A549 (cell line): ENCODE results near the gene CACNA1S. TPM values are rescaled to one million over a fixed set of nuclear protein-coding genes. Genes with fewer than 3 reads are reported as not detected.

Experiments
- ATAC-seq, 2 experiments: fragments of 200-7000 bp in 1 of 2; fragments of >200 bp in 1 of 2; cut with Nextera tagmentation in 1 of 2; cut with Tn5 transposase in 1 of 2; 3 replicates each; pipeline versions ENCODE4 v1.8.0 to v1.9.1; 2018 to 2020; ENCODE audit warnings: mild to moderate bottlenecking in 1 of 2, moderate library complexity in 1 of 2
- CTCF ChIA-PET: fragments of 300-600 bp; sonication (Branson Sonifier 250); formaldehyde crosslinking; extraction: SDS; loops from one replicate; lab custom pipeline; 2021; ENCODE audit warnings: antibody characterized with exemption, inconsistent platforms; lab: Yijun Ruan, JAX
- POLR2A ChIA-PET: fragments of 350-600 bp; formaldehyde crosslinking; extraction: SDS; loops from one replicate; lab custom pipeline; 2021; ENCODE audit warnings: antibody characterized with exemption, inconsistent platforms; lab: Yijun Ruan, JAX
- DNase-seq, 2 experiments: peaks; one replicate each; pipeline versions ENCODE4 v3.0.0 to v3.0.0-alpha.2; 2011 to 2016; ENCODE audit warnings: low read depth in 1 of 2, low spot score in 1 of 2
- FAIRE-seq: peaks from 2 replicates; lab custom pipeline; 2011; peaks lifted over from hg19 to GRCh38; lab: Jason Lieb, UNC
- H3K27ac ChIP-seq, 2 experiments: fragments of >200 bp; sonication (Bioruptor Twin); formaldehyde crosslinking; 3 replicates each; pipeline ENCODE4 v1.5.1; 2016 to 2017
- H3K4me1 ChIP-seq: fragments of >200 bp; sonication (Bioruptor Twin); formaldehyde crosslinking; 3 replicates; pipeline ENCODE4 v1.6.1; 2016
- H3K4me2 ChIP-seq: fragments of >200 bp; sonication (Bioruptor Twin); formaldehyde crosslinking; 3 replicates; pipeline ENCODE4 v1.6.1; 2016
- H3K4me3 ChIP-seq: fragments of >200 bp; sonication (Bioruptor Twin); formaldehyde crosslinking; 3 replicates; pipeline ENCODE4 v1.5.1; 2016
- H3K9me3 ChIP-seq: fragments of >200 bp; sonication (Bioruptor Twin); formaldehyde crosslinking; 3 replicates; pipeline ENCODE4 v1.6.1; 2016
- BCL3 ChIP-seq: fragments of >200 bp; sonication (Bioruptor Twin); formaldehyde crosslinking; IDR thresholded peaks from 3 replicates; pipeline ENCODE4 v1.6.1; 2016
- CHD4 ChIP-seq: fragments of 200-600 bp; sonication (generic); IDR thresholded peaks from 2 replicates; pipeline ENCODE4 v1.6.1; 2016; ENCODE audit warnings: antibody characterized with exemption, mild to moderate bottlenecking, borderline replicate concordance
- EP300 ChIP-seq, 2 experiments: fragments of >200 bp; sonication (Bioruptor Twin); formaldehyde crosslinking; IDR thresholded peaks; 2 replicates in 1 of 2; 3 replicates in 1 of 2; pipeline ENCODE4 v1.6.1; 2016 to 2017
- FOXS1 ChIP-seq: fragments of 250-450 bp; sonication (Bioruptor Pico); IDR thresholded peaks from 2 replicates; pipeline ENCODE4 v1.5.0; 2020; ENCODE audit warnings: mild to moderate bottlenecking, moderate library complexity
- HEYL ChIP-seq: fragments of 250-450 bp; sonication (Bioruptor Pico); IDR thresholded peaks from 2 replicates; pipeline ENCODE4 v1.8.0; 2021; ENCODE audit warnings: mild to moderate bottlenecking, moderate library complexity
- HMGXB4 ChIP-seq: fragments of 250-450 bp; sonication (Bioruptor Pico); IDR thresholded peaks from 2 replicates; pipeline ENCODE4 v1.5.0; 2021; ENCODE audit warnings: mild to moderate bottlenecking, moderate library complexity, borderline replicate concordance
- NFE2L2 ChIP-seq: fragments of 150-350 bp; conservative IDR thresholded peaks from 2 replicates; pipeline ENCODE4 v1.6.1; 2014; ENCODE audit warnings: low read length
- RAD21 ChIP-seq, 2 experiments: fragments of >200 bp in 1 of 2; sonication (Bioruptor Twin) in 1 of 2; formaldehyde crosslinking in 1 of 2; IDR thresholded peaks in 1 of 2; conservative IDR thresholded peaks in 1 of 2; 2 replicates in 1 of 2; 3 replicates in 1 of 2; pipeline ENCODE4 v1.6.1; 2012 to 2018; ENCODE audit warnings: inconsistent platforms in 1 of 2
- RARB ChIP-seq: fragments of 250-450 bp; sonication (Bioruptor Pico); IDR thresholded peaks from 2 replicates; pipeline ENCODE4 v1.8.0; 2021; ENCODE audit warnings: mild to moderate bottlenecking, moderate library complexity
- RCOR1 ChIP-seq: fragments of 150-350 bp; IDR thresholded peaks from 2 replicates; pipeline ENCODE4 v1.6.1; 2014; ENCODE audit warnings: antibody characterized with exemption, low read length, low read depth
- SMC3 ChIP-seq: fragments of >200 bp; sonication (Bioruptor Twin); formaldehyde crosslinking; IDR thresholded peaks from 3 replicates; pipeline ENCODE4 v1.6.1; 2018; ENCODE audit warnings: inconsistent platforms
- whole genome bisulfite sequencing: methylation state at CpG from one replicate; pipeline ENCODE4 v1.1.6; 2017; ENCODE audit errors: missing lambda C conversion rate; 5-methylcytosine and 5-hydroxymethylcytosine counted together
- polyA plus RNA-seq, 4 experiments: library from polyadenylated mRNA; depleted of rRNA in 3 of 4; stranded (reverse); fragments of >200 nt; fragmentation: RNase III in 1 of 4; extraction: RNeasy Plus Mini Kit Qiagen cat#74134 plus additional on column Dnase treatment in 1 of 4; gene quantifications; 2 replicates in 3 of 4; 3 replicates in 1 of 4; pipeline ENCODE4 v1.2.3, GENCODE V29; 2011 to 2017
- TF ChIP-seq, protein P1 (sequence below): fragments of 250-450 bp; sonication (Bioruptor Pico); IDR thresholded peaks from 2 replicates; pipeline ENCODE4 v1.5.0; 2020; ENCODE audit warnings: low read depth, mild to moderate bottlenecking, moderate library complexity
- TF ChIP-seq, protein P2 (sequence below): fragments of >200 bp; sonication (Bioruptor Twin); formaldehyde crosslinking; IDR thresholded peaks from 3 replicates; pipeline ENCODE4 v1.5.1; 2016

CACNA1S gene
- polyA plus RNA-seq, 2 of the 4 experiments (the other 2 are of a cell fraction), result 0.01 TPM; not detected in 1

DNA sequence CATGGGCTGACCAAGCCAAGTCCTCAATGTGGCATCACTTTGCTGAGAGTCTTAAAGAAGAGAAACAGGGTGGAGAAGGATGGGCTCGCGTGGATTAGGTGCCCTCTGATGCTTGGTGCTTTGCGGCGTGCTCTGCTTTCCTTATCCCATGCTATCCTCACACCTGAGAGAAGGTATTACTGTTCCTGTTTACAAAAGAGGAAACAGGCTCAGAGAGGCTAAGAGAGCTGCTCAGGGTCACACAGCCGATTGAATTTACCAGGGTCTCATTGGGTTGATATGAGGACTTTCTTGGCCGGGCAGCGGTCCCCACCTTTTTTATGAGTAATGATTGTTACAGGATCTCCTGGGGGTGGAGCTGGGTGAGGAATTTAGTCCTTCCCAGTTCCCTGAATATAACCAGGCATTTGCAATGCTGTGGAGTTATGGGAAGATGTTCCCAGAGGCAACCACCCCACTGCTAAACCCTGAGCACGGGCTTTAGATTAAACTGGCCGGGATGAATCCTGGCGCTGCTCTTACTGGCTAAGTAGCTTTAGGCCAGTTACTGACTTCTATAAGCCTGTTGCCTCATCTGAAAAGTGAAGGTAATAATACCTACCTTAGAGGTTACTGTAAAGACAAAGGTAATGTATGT lies 10.2 kb upstream of the CACNA1S start:
- no peak overlapping the region for H3K4me3 ChIP-seq
- TF ChIP-seq EP300 (IDR thresholded peaks at IDR 0.05) (no peak), RARB (CRISPR knock-in tag) (no peak), NFE2L2 (no peak), FOXS1 (CRISPR knock-in tag) (no peak), HEYL (CRISPR knock-in tag) (no peak)
- TF ChIP-seq, protein P1, sequence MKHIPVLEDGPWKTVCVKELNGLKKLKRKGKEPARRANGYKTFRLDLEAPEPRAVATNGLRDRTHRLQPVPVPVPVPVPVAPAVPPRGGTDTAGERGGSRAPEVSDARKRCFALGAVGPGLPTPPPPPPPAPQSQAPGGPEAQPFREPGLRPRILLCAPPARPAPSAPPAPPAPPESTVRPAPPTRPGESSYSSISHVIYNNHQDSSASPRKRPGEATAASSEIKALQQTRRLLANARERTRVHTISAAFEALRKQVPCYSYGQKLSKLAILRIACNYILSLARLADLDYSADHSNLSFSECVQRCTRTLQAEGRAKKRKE, result no peak
- DNase-seq (no peak), FAIRE-seq (no peak), ATAC-seq (no peak)
- WGBS, result 72% methylated on average over 10 of the region's 10 CpGs
- H3K4me2 ChIP-seq, result no peak overlapping the region
- H3K9me3 ChIP-seq, result no peaks in the 10 kb centered on the region
- ChIA-PET CTCF (interaction anchor here (1.5 to 1.6 kb wide), 2 partner anchors 9 to 38 kb away, joined by 5 to 8 read pairs; no protein-coding TSS in a partner anchor), POLR2A (no interaction called here)
- peaks cover 17% of the 10 kb centered on the region; the same call in 2 of the 3 replicates for H3K4me1 ChIP-seq
- H3K27ac ChIP-seq, result no peak overlapping the region

GRCh38 chr1:201119206-201120197 lies 7.3 kb upstream of the CACNA1S start:
- peaks cover 9% of the 10 kb centered on the region; the same call in 2 of the 3 replicates for H3K4me1 ChIP-seq
- peak overlapping the region; percentile 31; the same call in 1 of the 3 replicates for H3K4me2 ChIP-seq
- no peak for TF ChIP-seq BCL3
- TF ChIP-seq RAD21 (conservative IDR thresholded peaks at IDR 0.05 in 1 of 2, IDR thresholded peaks at IDR 0.05 in 1 of 2), result peak; percentile 45 to 57
- no peak for TF ChIP-seq RCOR1
- TF ChIP-seq CHD4, result no peak
- no peak for TF ChIP-seq HMGXB4 (CRISPR knock-in tag)
- TF ChIP-seq, protein P2, sequence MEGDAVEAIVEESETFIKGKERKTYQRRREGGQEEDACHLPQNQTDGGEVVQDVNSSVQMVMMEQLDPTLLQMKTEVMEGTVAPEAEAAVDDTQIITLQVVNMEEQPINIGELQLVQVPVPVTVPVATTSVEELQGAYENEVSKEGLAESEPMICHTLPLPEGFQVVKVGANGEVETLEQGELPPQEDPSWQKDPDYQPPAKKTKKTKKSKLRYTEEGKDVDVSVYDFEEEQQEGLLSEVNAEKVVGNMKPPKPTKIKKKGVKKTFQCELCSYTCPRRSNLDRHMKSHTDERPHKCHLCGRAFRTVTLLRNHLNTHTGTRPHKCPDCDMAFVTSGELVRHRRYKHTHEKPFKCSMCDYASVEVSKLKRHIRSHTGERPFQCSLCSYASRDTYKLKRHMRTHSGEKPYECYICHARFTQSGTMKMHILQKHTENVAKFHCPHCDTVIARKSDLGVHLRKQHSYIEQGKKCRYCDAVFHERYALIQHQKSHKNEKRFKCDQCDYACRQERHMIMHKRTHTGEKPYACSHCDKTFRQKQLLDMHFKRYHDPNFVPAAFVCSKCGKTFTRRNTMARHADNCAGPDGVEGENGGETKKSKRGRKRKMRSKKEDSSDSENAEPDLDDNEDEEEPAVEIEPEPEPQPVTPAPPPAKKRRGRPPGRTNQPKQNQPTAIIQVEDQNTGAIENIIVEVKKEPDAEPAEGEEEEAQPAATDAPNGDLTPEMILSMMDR, result peak; percentile 65
- TF ChIP-seq SMC3, result peak; percentile 42
- TF ChIP-seq, all 56 proteins: peak for 3
- Histone ChIP-seq H3K27ac (no peak overlapping the region), H3K4me3 (no peak overlapping the region), H3K9me3 (no peaks in the 10 kb centered on the region)
- CTCF ChIA-PET, result interaction anchor here (0.5 to 4.3 kb wide), 41 partner anchors 8 to 1031 kb away, joined by 3 to 27 read pairs (median 3); partner anchors contain the start of gene TMEM9
- ATAC-seq (peak in 1 of 2 experiments; percentile 63; a peak in 3 of 6 replicates), DNase-seq (peak; percentile 62 to 71), FAIRE-seq (no peak)
- WGBS, result 39% methylated on average over 14 of the region's 14 CpGs
- POLR2A ChIA-PET, result no interaction called here
